C4-2B (cell line): ENCODE measurements around the gene EPHA2.

ENCODE experiments used
- H3K27ac ChIP-seq: fragments of 450-650 bp; 2 replicates; pipeline ENCODE4 v1.5.1; 2017
- ZFX ChIP-seq: fragments of 450-650 bp; IDR thresholded peaks from 2 replicates; pipeline ENCODE4 v1.6.1; 2017
- TF ChIP-seq, protein P1 (sequence below): fragments of 450-650 bp; conservative IDR thresholded peaks from 2 replicates; pipeline ENCODE4 v1.5.1; 2017; ENCODE audit warnings: mild to moderate bottlenecking

The EPHA2 gene

DNA sequence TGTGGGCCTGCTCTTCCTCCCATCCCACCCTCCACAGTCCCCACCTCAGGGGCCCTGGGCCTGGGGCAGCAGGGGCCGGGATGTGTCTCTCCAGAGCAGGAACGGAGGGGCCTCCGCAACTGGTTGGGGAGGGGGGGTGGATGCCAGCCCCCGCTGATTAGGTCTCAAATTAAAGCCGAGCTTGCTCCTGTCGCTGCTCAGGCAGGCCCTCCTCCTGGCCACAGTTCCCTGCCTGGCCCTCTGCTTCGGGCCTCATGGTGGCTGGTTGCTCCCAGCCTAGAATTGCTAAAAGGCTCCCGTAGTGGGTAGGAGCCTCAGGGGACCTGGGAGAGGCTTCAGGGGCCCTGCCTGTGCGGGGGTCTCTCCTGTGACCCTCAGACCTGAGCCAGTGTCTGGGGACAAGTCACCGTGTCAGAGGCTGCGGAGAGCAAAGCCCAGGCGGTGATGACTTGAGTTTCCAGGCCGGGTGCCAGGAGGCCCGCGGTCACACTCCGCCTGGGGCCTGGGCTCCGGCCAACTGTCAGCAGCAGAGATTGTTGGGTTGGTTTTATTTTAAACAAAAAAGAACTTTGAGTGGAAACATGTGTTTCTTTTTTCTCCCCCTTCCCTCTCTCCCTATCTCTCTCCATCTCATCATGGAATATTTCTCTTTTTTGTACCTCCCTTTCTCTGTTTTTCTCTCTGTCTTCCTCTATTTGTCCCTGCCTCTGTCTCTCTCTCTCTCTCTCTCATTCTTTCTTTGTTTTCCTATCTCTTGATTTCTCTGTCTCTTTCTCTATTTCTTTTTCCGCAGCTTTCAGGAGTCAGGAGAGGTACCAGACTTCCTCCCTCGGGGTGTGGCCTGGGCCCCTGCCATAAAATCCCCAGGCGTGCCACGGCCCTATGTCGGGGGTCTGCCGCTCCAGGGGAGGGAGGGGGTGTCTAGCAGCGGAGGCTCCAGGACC is 20.0 kb upstream of the EPHA2 start:
- TF ChIP-seq, protein P1, sequence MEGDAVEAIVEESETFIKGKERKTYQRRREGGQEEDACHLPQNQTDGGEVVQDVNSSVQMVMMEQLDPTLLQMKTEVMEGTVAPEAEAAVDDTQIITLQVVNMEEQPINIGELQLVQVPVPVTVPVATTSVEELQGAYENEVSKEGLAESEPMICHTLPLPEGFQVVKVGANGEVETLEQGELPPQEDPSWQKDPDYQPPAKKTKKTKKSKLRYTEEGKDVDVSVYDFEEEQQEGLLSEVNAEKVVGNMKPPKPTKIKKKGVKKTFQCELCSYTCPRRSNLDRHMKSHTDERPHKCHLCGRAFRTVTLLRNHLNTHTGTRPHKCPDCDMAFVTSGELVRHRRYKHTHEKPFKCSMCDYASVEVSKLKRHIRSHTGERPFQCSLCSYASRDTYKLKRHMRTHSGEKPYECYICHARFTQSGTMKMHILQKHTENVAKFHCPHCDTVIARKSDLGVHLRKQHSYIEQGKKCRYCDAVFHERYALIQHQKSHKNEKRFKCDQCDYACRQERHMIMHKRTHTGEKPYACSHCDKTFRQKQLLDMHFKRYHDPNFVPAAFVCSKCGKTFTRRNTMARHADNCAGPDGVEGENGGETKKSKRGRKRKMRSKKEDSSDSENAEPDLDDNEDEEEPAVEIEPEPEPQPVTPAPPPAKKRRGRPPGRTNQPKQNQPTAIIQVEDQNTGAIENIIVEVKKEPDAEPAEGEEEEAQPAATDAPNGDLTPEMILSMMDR, result no peak
- peak; percentile 69 for TF ChIP-seq ZFX

DNA sequence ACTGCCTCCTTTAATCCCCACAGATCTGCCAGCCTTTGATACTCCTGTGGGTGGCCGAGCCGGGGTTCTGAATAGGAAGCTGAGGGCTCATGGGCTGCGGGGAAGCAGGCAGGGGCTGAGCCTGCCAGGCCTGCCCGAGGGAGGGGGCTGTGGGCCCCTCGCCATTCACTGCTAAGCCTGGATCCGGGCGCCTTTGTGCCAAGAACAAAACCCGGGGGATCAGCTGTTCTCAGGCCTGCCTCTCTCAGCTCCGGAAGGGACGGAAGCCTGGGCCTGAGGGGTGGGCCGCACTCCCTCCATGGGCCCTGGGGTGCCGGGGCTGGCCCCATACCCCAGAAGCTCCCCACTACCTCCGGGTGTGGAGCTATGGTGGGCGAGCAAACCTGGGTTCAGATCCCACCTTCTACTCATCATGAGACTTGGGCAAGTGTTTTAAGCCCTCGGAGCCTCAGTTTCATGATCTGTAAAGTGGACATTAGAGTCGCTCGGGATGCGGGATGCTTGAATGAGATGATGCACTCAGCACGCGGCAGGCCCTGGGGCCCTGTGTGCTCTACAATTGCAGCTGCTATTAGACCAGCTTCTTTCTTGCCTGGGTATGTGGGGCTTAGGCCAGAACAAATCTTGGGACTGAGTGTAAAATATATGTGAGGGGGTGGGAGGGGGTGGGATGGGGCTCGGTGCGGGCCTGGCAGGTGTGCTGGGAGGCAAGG is 19.2 kb upstream of the EPHA2 start:
- H3K27ac ChIP-seq, result peak overlapping the region; percentile 96

More for the DNA sequence above, 20.0 kb upstream of the EPHA2 start:
- peak overlapping the region; percentile 96 for H3K27ac ChIP-seq

DNA sequence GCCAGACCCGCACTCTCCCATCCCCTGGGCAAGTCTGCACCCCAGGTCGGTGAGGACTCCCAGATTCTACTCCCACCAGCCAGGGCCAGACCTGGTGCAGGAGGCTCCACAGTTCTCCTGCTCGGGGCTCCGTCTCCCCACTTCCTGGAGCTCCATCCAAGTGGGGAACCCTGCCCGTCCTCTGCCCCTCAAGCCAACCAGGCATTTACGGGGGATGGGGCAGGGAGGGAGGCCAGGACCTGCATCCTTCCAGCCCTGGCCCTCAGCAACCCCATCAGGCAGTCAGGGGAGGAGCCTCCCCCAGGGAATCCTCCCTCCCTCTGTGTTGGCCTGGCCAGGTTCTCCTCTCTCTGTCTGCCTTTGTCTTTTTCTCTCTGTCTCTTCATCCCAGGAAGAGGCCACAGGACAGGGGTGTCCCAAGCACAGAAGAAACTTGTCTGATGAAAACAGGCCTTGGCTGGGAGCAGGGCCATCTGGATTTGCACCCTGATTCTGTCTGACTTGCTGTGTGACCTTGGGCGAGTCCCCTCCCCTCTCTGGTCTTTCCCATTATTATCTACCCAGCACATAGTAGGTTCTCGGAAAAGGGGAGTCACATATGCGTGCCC is 18.5 kb upstream of the EPHA2 start:
- TF ChIP-seq ZFX, result no peak
- TF ChIP-seq, protein P1, result no peak
- H3K27ac ChIP-seq, result peak overlapping the region; percentile 96

More for the DNA sequence above, 19.2 kb upstream of the EPHA2 start:
- TF ChIP-seq ZFX, result no peak
- TF ChIP-seq, protein P1, result no peak

DNA sequence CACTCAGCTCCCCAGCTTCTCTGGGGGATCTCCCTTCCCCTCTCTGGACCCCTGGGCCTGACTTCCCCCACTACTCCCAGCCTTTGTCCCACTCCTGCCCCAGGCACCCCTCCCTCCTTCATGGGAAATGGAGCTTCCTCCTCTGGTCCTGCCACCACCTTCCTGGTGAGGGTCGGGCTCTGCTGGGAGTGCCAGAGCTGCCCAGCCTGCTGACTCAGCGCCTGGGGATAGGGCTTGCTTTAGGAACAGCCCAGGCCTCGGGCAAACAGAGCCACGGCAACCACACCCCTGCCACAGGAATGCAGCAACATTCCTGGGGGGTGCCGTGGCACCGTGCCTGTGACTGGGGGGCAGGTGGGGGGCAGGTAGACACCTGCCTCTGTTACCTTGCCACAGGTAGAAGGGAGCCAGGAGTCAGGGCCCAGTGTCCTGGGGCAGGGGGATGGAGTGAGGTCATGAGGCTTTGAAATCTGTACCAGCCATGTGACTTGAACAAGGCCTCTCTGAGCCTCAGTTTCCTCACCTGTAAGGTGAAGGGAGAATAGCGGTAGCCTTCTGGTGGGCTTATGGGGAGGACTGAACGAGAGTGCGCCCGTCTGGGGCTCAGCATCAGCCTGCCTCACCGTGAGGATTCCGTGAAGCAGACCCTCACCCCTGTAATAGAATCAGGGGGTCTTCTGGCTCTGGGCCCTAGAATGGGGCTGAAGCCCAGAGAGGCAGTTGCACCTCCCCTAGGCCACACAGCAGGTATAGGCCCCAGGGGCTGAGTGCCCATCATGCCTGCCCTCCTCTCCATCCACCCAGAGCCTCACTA is 17.8 kb upstream of the EPHA2 start:
- TF ChIP-seq, protein P1, result no peak
- no peak for TF ChIP-seq ZFX
- H3K27ac ChIP-seq, result peak overlapping the region; percentile 96

DNA sequence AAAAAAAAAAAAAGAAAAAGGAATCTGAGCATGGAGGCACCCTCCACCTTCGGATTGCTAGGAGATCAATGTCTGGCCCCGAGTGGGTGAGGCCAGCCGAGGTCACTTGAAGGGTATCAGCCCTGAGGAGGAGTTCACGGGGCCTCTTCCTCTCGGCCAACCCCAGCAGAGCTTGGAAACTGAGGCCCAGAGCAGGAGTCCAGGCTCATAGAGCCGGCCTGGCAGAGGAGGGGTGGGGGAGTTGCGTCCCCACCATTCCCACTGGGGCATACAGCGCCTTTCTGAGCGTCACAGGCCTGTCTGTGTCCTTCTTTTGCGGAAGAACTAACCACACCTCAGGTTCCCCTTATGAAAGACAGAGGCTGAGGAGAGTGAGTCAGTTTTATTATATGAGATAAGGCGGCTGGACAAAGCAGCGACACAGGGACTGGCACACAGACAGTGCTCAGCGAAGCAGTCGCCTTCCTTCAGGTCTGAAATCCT is 17.1 kb upstream of the EPHA2 start:
- H3K27ac ChIP-seq, result peak overlapping the region; percentile 96
- TF ChIP-seq, protein P1, result no peak
- TF ChIP-seq ZFX, result no peak

DNA sequence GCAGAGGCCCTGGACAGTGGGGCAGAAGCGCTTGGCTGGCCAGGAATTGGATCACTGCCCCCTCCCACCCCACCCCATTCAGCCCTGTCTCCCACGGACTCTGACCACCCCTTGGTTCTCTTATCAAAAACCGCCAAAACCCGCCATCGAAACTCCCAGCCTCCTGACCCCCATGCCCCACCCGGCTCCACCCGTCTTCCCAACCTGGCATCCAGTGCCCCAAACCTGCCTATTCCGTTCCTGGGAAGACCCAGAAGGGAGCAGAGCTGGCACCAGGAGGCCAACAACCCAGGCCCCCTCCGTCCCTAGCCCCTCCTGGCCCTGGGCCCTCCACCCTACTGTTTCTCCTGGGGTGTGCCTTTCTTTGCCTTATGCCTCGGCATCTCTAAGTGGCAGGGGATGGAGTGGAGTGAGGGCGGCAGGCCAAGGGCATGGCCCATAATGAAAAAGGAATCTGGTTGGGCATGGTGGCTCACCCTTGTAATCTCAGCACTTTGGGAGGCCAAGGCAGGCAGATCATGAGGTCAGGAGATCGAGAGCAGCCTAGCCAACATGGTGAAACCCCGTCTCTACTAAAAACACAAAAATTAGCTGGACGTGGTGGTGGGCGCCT is 16.5 kb upstream of the EPHA2 start:
- H3K27ac ChIP-seq, result no peak overlapping the region
- TF ChIP-seq ZFX, result no peak
- TF ChIP-seq, protein P1, result no peak
